ENCODE data around the gene PDE3A. TPM values are rescaled to one million over a fixed set of nuclear protein-coding genes. Genes with fewer than 3 reads are reported as not detected.
"Not testable (repeated sequence)": the region's sequence is repeated elsewhere in the genome, so short reads cannot be mapped to it uniquely, and the experiment has no call there.

Gene PDE3A
- total and polyA plus RNA-seq, 4 donors, result 1.5 to 15.8 (median 3.4) TPM

- no peak overlapping the region for H3K4me3 ChIP-seq
- H3K27ac ChIP-seq (ENCODE audit: low read depth in 1 of 2, low read length in 1 of 2), result peak overlapping the region in 1 of 2 donors; percentile 1
- H3K4me1 ChIP-seq (ENCODE audit: control insufficient read depth in 5 of 5, insufficient read depth in 5 of 5, low read length in 5 of 5), result peaks cover 0 to 18% (median 7%) of the 10 kb centered on the region in 5 donors
- no peaks in the 10 kb centered on the region for H3K9me3 ChIP-seq (ENCODE audit: control insufficient read depth in 4 of 4, insufficient read depth in 3 of 4, low read length in 3 of 4)
- no peak overlapping the region for H3K9ac ChIP-seq (ENCODE audit: insufficient read depth in 1 of 2, low read length in 2 of 2)
- no peaks in the 10 kb centered on the region for H3K36me3 ChIP-seq (ENCODE audit: control insufficient read depth in 4 of 4, insufficient read depth in 4 of 4, low read length in 4 of 4)
- H3K27me3 ChIP-seq (ENCODE audit: control insufficient read depth in 3 of 3, insufficient read depth in 3 of 3, low read length in 2 of 3), result no peaks in the 10 kb centered on the region
- TF ChIP-seq, protein P1, sequence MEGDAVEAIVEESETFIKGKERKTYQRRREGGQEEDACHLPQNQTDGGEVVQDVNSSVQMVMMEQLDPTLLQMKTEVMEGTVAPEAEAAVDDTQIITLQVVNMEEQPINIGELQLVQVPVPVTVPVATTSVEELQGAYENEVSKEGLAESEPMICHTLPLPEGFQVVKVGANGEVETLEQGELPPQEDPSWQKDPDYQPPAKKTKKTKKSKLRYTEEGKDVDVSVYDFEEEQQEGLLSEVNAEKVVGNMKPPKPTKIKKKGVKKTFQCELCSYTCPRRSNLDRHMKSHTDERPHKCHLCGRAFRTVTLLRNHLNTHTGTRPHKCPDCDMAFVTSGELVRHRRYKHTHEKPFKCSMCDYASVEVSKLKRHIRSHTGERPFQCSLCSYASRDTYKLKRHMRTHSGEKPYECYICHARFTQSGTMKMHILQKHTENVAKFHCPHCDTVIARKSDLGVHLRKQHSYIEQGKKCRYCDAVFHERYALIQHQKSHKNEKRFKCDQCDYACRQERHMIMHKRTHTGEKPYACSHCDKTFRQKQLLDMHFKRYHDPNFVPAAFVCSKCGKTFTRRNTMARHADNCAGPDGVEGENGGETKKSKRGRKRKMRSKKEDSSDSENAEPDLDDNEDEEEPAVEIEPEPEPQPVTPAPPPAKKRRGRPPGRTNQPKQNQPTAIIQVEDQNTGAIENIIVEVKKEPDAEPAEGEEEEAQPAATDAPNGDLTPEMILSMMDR (IDR thresholded peaks at IDR 0.05; ENCODE audit: control extremely low read depth, extremely low read depth), result no peak
- 56 to 75% methylated on average over 3 of the region's 3 CpGs for WGBS, 2 donors
- peak in 1 of 3 donors; percentile 28 for DNase-seq
- no peak for ATAC-seq (ENCODE audit: insufficient read depth, low FRiP score)
Observed at GRCh38 chr12:20604408-20605067, 236.2 kb downstream of the PDE3A start.

DNA sequence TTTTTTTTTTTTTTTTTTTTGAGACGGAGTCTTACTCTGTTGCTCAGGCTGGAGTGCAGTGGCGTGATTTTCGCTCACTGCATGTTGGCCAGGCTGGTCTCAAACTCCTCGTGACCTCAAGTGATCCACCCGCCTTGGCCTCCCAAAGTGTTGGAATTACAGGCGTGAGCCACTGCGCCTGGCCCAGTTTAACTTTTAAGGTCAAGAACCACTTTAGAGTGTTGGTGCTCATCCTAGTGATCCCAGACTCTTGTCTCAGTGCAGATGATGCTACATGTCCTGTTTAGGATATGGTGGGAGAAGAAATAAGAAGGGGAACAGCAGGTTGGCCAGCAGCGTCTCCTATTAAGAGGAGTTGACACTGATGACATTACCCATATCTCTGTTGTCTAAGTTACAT is 246.7 kb downstream of the PDE3A start:
- WGBS, 2 donors, result 91 to 93% methylated on average over 8 of the region's 8 CpGs
- not testable (repeated sequence) for H3K9me3 ChIP-seq (ENCODE audit: control insufficient read depth in 4 of 4, insufficient read depth in 3 of 4, low read length in 3 of 4); DNase-seq; H3K4me3 ChIP-seq; H3K27ac ChIP-seq (ENCODE audit: low read depth in 1 of 2, low read length in 1 of 2); H3K4me1 ChIP-seq (ENCODE audit: control insufficient read depth in 5 of 5, insufficient read depth in 5 of 5, low read length in 5 of 5); H3K27me3 ChIP-seq (ENCODE audit: control insufficient read depth in 3 of 3, insufficient read depth in 3 of 3, low read length in 2 of 3); H3K9ac ChIP-seq (ENCODE audit: insufficient read depth in 1 of 2, low read length in 2 of 2); ATAC-seq (ENCODE audit: insufficient read depth, low FRiP score); H3K36me3 ChIP-seq (ENCODE audit: control insufficient read depth in 4 of 4, insufficient read depth in 4 of 4, low read length in 4 of 4)

DNA sequence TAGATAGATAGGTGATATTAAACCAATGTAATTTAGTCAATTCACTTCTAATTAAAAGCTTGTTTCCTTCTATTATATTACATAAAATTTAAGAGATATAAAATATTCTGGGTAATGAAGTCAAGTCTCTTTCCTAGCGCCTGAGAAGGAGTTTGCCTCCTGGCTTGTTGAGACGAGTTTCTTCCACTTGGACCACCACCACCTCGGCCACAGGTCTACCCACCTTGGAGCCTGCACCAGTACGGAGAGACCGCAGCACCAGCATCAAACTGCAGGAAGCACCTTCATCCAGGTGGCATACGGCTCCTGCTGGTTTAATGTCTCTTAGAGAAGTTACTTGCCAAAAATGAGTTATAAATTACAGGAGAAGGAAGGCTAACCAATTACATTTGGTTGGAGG is 247.8 kb downstream of the PDE3A start:
- H3K9ac ChIP-seq (ENCODE audit: insufficient read depth in 1 of 2, low read length in 2 of 2), result no peak overlapping the region
- no peak overlapping the region for H3K27ac ChIP-seq (ENCODE audit: low read depth in 1 of 2, low read length in 1 of 2)

GRCh38 chr12:20620261-20620660 is 251.9 kb downstream of the PDE3A start:
- ATAC-seq (ENCODE audit: insufficient read depth, low FRiP score) (no peak), DNase-seq (peak; percentile 20 to 95 (median 92))
- TF ChIP-seq, protein P1 (IDR thresholded peaks at IDR 0.05; ENCODE audit: control extremely low read depth, extremely low read depth), result no peak
- Histone ChIP-seq H3K27me3 (ENCODE audit: control insufficient read depth in 3 of 3, insufficient read depth in 3 of 3, low read length in 2 of 3) (no peaks in the 10 kb centered on the region), H3K4me3 (no peak overlapping the region), H3K9me3 (ENCODE audit: control insufficient read depth in 4 of 4, insufficient read depth in 3 of 4, low read length in 3 of 4) (no peaks in the 10 kb centered on the region), H3K36me3 (ENCODE audit: control insufficient read depth in 4 of 4, insufficient read depth in 4 of 4, low read length in 4 of 4) (peaks cover 0 to 8% (median 0%) of the 10 kb centered on the region in 4 donors), H3K4me1 (ENCODE audit: control insufficient read depth in 5 of 5, insufficient read depth in 5 of 5, low read length in 5 of 5) (peaks cover 0 to 10% (median 3%) of the 10 kb centered on the region in 5 donors), H3K27ac (ENCODE audit: low read depth in 1 of 2, low read length in 1 of 2) (no peak overlapping the region), H3K9ac (ENCODE audit: insufficient read depth in 1 of 2, low read length in 2 of 2) (no peak overlapping the region)
- WGBS, 2 donors, result 54 to 74% methylated on average over 2 of the region's 2 CpGs

More for the DNA sequence above, 247.8 kb downstream of the PDE3A start:
- H3K36me3 ChIP-seq (ENCODE audit: control insufficient read depth in 4 of 4, insufficient read depth in 4 of 4, low read length in 4 of 4), result peaks cover 0 to 4% (median 0%) of the 10 kb centered on the region in 4 donors
- H3K4me3 ChIP-seq, result no peak overlapping the region
- peaks cover 0 to 10% (median 0%) of the 10 kb centered on the region in 5 donors for H3K4me1 ChIP-seq (ENCODE audit: control insufficient read depth in 5 of 5, insufficient read depth in 5 of 5, low read length in 5 of 5)
- 95 to 97% methylated on average over 6 of the region's 6 CpGs for WGBS, 2 donors
- no peaks in the 10 kb centered on the region for H3K9me3 ChIP-seq (ENCODE audit: control insufficient read depth in 4 of 4, insufficient read depth in 3 of 4, low read length in 3 of 4)
- ATAC-seq (ENCODE audit: insufficient read depth, low FRiP score) (no peak), DNase-seq (no peak)
- TF ChIP-seq, protein P1 (IDR thresholded peaks at IDR 0.05; ENCODE audit: control extremely low read depth, extremely low read depth), result no peak
- H3K27me3 ChIP-seq (ENCODE audit: control insufficient read depth in 3 of 3, insufficient read depth in 3 of 3, low read length in 2 of 3), result no peaks in the 10 kb centered on the region

All from lung (tissue), 12 donors.